Right atrium auricular region (tissue), 2 donors: ENCODE results near the gene ZBTB45. TPM values are rescaled to one million over a fixed set of nuclear protein-coding genes. Genes with fewer than 3 reads are reported as not detected.

Experiments
- DNase-seq: peaks from one replicate; pipeline ENCODE4 v3.0.0-alpha.2; 2019; ENCODE audit warnings: low spot score
- H3K27ac ChIP-seq, 2 donors: fragments of 200-600 bp; sonication (generic); 1 replicate in 1 of 2; 2 replicates in 1 of 2; pipeline ENCODE4 v1.5.1; 2016 to 2019
- H3K27me3 ChIP-seq, 2 donors: fragments of 200-600 bp; sonication (generic); one replicate each; pipeline versions ENCODE4 v1.5.1 to v1.6.0; 2017 to 2019
- H3K36me3 ChIP-seq: fragments of 200-600 bp; sonication (generic); one replicate; pipeline ENCODE4 v1.5.1; 2016
- H3K4me1 ChIP-seq, 2 donors: fragments of 200-600 bp; sonication (generic); one replicate each; pipeline versions ENCODE4 v1.5.1 to v1.6.0; 2017 to 2019
- H3K4me3 ChIP-seq, 2 donors: fragments of 200-600 bp; sonication (generic); 1 replicate in 1 of 2; 2 replicates in 1 of 2; pipeline ENCODE4 v1.5.1; 2017 to 2019; ENCODE audit warnings: mild to moderate bottlenecking in 1 of 2, moderate library complexity in 1 of 2
- H3K9me3 ChIP-seq, 2 donors: fragments of 200-600 bp; sonication (generic); one replicate each; pipeline ENCODE4 v1.5.1; 2019
- total RNA-seq, 2 donors: library from RNA; depleted of rRNA; stranded (reverse); fragments of >200 nt; gene quantifications; one replicate each; pipeline ENCODE4 v1.1.0, GENCODE V29; 2016
- TF ChIP-seq, protein P1 (sequence below), 2 donors: fragments of 200-600 bp; sonication (generic); IDR thresholded peaks; one replicate each; pipeline ENCODE4 v1.5.1; 2019; ENCODE audit warnings: antibody characterized with exemption in 2 of 2

ZBTB45 gene
- total RNA-seq, 2 donors from 2014 or later: 7.2 to 14.3 TPM

DNA sequence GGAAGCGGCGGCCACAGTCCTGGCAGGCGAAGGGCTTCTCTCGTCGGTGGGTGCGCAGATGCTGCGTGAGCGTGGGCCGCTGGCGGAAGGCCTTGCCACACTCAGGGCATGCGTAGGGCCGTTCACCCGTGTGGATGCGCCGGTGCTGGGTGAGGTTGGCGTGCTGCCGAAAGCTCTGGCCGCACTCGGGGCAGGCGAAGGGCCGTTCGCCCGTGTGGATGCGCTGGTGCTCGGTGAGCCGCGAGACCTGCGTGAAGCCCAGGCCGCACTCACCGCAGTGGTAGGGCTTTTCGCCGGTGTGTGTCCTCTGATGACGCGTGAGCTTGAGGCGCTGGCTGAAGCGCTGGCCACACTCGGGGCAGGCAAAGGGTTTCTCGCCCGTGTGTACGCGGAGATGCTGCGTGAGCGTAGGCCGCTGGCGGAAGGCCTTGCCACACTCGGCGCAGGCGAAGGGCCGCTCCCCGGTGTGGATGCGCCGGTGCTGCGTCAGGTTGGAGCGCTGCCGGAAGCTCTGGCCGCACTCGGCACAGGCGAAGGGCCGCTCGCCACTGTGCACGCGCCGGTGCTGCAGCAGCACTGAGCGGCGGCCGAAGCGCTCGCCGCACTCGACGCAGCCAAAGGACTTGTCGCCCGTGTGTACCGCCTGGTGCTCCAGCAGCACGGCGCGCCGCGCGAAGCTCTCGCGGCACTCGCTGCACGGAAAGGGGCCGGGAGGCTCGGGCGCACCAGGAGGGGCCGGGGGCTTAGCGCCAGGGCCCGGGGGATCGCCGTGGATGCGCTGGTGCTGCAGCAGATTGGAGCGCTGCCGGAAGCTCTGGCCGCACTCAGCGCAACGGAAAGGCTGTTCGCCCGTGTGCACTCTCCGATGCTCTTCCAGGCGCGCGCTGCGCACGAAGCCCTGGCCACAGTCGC lies 42.8 kb upstream of the ZBTB45 start:
- TF ChIP-seq, protein P1, sequence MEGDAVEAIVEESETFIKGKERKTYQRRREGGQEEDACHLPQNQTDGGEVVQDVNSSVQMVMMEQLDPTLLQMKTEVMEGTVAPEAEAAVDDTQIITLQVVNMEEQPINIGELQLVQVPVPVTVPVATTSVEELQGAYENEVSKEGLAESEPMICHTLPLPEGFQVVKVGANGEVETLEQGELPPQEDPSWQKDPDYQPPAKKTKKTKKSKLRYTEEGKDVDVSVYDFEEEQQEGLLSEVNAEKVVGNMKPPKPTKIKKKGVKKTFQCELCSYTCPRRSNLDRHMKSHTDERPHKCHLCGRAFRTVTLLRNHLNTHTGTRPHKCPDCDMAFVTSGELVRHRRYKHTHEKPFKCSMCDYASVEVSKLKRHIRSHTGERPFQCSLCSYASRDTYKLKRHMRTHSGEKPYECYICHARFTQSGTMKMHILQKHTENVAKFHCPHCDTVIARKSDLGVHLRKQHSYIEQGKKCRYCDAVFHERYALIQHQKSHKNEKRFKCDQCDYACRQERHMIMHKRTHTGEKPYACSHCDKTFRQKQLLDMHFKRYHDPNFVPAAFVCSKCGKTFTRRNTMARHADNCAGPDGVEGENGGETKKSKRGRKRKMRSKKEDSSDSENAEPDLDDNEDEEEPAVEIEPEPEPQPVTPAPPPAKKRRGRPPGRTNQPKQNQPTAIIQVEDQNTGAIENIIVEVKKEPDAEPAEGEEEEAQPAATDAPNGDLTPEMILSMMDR (IDR thresholded peaks at IDR 0.05): no peak
- peak overlapping the region in 1 of 2 donors; percentile 33 for H3K27ac ChIP-seq
- H3K36me3 ChIP-seq: no peaks in the 10 kb centered on the region
- no peaks in the 10 kb centered on the region for H3K27me3 ChIP-seq
- peaks cover 2 to 44% of the 10 kb centered on the region in 2 donors for H3K4me1 ChIP-seq
- no peak for DNase-seq
- H3K9me3 ChIP-seq: no peaks in the 10 kb centered on the region
- peak overlapping the region; percentile 16 to 43 for H3K4me3 ChIP-seq

DNA sequence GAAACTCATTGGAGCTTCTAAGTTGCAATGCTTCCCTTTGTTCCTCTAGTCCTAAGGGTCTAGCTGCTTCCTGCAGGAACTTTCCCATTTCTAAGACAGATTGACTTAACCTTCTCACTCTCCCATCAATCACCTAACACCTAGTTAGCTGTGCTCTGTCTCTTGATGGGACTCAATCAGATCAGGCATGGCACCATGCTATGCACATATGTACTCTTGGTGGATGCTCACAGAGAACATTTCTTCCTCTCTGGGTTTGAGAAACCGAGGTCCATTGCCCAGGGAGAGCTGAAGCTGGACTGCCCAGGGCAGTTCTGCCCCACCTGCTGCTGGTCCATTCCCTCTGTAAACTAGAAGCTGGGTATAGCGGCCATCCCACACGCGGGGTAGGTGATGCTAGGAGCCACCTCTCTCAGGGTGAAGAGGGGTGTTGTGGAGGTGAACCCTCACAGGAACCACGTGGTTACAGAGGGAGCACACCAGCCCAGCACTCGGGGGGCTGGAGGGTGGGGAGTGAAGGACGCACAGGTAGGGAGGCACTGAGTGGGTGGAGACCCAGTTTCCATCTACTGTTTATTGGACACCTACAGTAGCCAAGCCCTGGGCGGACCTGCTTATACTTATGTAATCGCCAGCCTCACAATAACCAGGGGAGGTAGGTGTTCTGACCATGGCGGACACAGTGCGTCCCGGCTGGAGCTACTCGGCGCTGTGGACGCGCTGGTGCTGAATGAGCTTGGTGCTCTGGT lies 41.9 kb upstream of the ZBTB45 start:
- Histone ChIP-seq H3K27ac (peak overlapping the region in 1 of 2 donors; percentile 33), H3K4me1 (peaks cover 2 to 52% of the 10 kb centered on the region in 2 donors)
- TF ChIP-seq, protein P1 (IDR thresholded peaks at IDR 0.05): no peak

DNA sequence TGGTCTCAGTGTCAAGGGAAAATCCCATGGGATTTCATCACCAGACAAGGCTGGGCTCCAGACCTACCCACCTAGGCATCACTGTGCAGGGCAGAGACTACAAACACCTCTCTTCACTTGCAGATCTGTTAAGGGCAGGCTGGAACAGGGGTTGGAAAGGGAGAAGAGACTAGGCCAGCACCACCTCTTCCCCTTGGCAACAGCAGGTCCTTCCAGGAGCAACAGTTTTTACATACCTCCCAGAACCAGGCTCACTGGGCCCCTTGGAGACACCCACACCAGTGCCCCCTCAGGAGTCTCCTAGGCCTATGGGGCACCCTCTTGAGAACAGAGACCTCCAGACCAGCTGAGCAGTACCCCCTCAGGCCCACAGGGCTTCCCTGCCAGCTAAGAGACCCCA lies 41.3 kb upstream of the ZBTB45 start:
- Histone ChIP-seq H3K4me3 (no peak overlapping the region), H3K27me3 (no peaks in the 10 kb centered on the region), H3K4me1 (peaks cover 2 to 58% of the 10 kb centered on the region in 2 donors), H3K27ac (no peak overlapping the region), H3K36me3 (peaks cover 9% of the 10 kb centered on the region), H3K9me3 (no peaks in the 10 kb centered on the region)
- DNase-seq: no peak
- TF ChIP-seq, protein P1 (IDR thresholded peaks at IDR 0.05): no peak

More for the DNA sequence above, 41.9 kb upstream of the ZBTB45 start:
- Histone ChIP-seq H3K36me3 (peaks cover 3% of the 10 kb centered on the region), H3K27me3 (no peaks in the 10 kb centered on the region), H3K4me3 (peak overlapping the region in 1 of 2 donors; percentile 43), H3K9me3 (no peaks in the 10 kb centered on the region)
- no peak for DNase-seq

DNA sequence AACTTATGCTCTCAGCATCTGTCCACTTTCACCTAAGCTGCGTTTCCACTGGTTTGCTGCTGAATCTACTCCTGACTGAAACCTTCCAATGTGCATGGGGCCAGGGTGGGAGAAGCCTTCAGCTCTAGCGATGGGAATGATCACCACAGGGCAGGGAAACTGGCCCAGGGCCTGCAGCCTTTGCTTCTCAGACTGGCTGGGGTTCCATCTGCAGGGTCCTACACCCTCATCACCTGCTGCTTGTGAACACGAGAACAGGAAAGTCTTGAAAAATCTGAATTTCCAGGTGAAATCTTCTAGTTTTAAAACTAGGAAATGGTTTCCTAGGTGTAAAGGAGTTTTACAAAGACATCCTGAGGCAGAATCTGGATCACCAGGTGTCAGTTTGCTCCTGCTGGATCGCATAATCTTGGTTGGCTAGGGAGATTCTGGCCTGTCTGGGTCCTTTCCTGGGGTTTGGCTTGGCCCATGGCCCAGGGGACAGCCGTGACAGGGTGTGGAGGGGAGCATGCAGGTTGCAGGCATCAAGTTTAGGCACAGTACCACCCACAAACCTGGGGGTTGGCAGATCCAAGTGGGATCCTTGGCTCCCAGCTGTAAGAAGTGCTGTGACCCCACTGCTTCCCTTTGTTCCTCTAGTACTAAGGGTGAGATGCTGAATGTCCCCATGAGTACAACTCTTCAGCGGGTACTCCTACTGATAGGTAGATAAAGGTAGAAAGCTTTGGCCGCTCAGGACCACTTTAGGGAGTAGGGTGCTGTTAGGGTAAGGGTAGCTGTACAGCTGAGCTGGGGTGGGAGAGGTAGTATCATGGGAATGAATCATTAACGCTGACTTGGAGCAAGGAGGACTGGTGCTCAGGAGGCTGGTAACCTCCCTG lies 40.6 kb upstream of the ZBTB45 start:
- TF ChIP-seq, protein P1 (IDR thresholded peaks at IDR 0.05): no peak
- H3K36me3 ChIP-seq: peaks cover 14% of the 10 kb centered on the region
- H3K9me3 ChIP-seq: no peaks in the 10 kb centered on the region
- H3K4me1 ChIP-seq: peaks cover 2 to 65% of the 10 kb centered on the region in 2 donors
- peak overlapping the region; percentile 100 for H3K27ac ChIP-seq
- DNase-seq: no peak
- peak overlapping the region; percentile 89 to 99 for H3K4me3 ChIP-seq
- H3K27me3 ChIP-seq: no peaks in the 10 kb centered on the region

DNA sequence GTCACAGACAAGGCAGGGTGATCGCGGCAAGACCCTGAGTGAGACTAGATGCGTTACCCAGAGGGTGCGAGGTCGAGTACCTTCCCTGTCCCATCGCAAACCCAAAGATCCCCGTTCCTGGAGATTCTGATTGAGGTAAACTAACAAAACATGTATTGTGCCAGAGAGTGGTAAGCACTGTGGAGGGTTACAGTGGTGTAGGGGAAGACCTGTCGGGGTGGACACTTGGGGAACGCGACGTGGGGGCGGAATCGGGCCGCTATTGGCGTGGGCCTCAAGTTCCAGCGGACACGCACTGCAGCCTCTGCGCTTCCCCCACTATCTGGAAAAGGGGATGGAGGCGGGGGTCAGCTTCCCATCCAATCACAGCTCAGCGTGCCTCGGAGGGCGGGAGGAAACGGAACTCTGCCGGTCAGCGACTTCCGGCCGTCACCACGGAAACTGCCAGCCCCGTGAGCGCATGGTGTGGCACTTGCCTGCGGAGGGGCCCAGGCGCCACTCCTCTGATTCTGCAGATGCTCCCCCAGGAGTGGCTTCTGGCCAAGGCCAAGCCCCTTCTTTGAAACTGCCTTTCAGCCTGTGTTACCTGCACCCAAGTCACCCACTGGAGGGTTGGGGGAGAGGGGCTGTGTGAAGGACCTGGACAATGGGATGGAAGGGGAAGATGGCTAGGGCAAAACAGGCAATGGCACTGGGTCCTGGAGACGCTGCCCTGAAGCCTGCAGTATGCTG lies 39.8 kb upstream of the ZBTB45 start:
- H3K4me3 ChIP-seq: peak overlapping the region; percentile 89 to 99
- H3K27ac ChIP-seq: peak overlapping the region; percentile 100
- H3K27me3 ChIP-seq: no peaks in the 10 kb centered on the region
- peaks cover 2 to 69% of the 10 kb centered on the region in 2 donors for H3K4me1 ChIP-seq
- no peaks in the 10 kb centered on the region for H3K9me3 ChIP-seq
- peaks cover 14% of the 10 kb centered on the region for H3K36me3 ChIP-seq
- DNase-seq: peak; percentile 96
- TF ChIP-seq, protein P1 (IDR thresholded peaks at IDR 0.05): no peak
